Measurements from ENCODE around the gene C3orf52.

DNA sequence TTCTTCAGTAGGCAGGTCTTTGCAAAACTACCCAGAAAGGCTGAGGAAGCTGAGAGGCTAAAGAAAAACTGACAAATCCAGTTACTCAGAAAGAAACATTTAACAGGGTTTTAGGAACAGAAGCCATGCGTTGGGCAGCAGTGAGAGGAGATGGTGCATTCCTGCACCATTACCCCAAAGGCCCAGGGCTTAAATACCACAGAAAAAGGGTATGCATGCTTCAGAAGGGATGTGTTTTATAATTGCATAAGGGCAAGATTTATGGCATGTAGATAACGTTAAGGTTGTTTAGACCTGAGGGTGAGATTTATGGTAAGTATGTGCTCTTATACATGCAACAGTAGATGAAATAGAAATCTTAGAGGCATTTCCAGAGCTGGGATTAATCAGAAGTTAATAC is 10.0 kb downstream of the C3orf52 start:
- TF ChIP-seq CTCF (conservative IDR thresholded peaks at IDR 0.05 in 1 of 2, IDR thresholded peaks at IDR 0.05 in 1 of 2; ENCODE audit: extremely low read depth in 1 of 2, insufficient read depth in 1 of 2, low read depth in 1 of 2, low read length in 2 of 2), result no peak
- no peak for TF ChIP-seq EZH2 (IDR thresholded peaks at IDR 0.05; ENCODE audit: borderline replicate concordance, low read length)
